Endothelial cell of umbilical vein (primary cell): ENCODE results near the gene LRFN3. TPM values are rescaled to one million over a fixed set of nuclear protein-coding genes. Genes with fewer than 3 reads are reported as not detected.

ENCODE experiments used
- BruUV-seq: library from RNA; stranded (reverse); fragments of 400-500 nt; replicated peaks from 2 replicates; lab custom pipeline; 2021; lab: Mats Ljungman, UMichigan
- CTCF ChIA-PET: fragments of 300-600, 350-600 bp; sonication (Branson Sonifier 250); formaldehyde crosslinking; loops from one replicate; lab custom pipeline; 2021; ENCODE audit warnings: antibody characterized with exemption, inconsistent platforms; lab: Charles Lee
- POLR2A ChIA-PET: fragments of 300-600, 350-600 bp; sonication (Branson Sonifier 250); formaldehyde crosslinking; loops from one replicate; lab custom pipeline; 2021; ENCODE audit warnings: antibody characterized with exemption, inconsistent platforms; lab: Charles Lee
- DNase-seq: peaks from one replicate; pipeline ENCODE4 v3.0.0-alpha.2; 2011; ENCODE audit warnings: low read depth, low spot score
- FAIRE-seq: peaks from 2 replicates; lab custom pipeline; 2011; peaks lifted over from hg19 to GRCh38; lab: Jason Lieb, UNC
- H2AFZ ChIP-seq: 2 replicates; pipeline ENCODE4 v1.6.0; 2012; ENCODE audit warnings: low read depth, low read length, control low read depth, inconsistent platforms
- H3K27ac ChIP-seq: 2 replicates; pipeline ENCODE4 v1.5.1; 2011; ENCODE audit warnings: low read depth, mild to moderate bottlenecking, control low read depth, low read length, moderate library complexity; ENCODE audit not compliant: insufficient read depth
- H3K27me3 ChIP-seq, 2 experiments: 2 replicates each; pipeline versions ENCODE4 v1.6.0 to v1.6.1; 2011; ENCODE audit warnings: low read length in 2 of 2, mixed read lengths in 1 of 2; ENCODE audit not compliant: control insufficient read depth in 2 of 2, insufficient read depth in 2 of 2
- H3K36me3 ChIP-seq, 2 experiments: 2 replicates in 1 of 2; 3 replicates in 1 of 2; pipeline ENCODE4 v1.5.1; 2011; ENCODE audit warnings: low read length in 2 of 2, mild to moderate bottlenecking in 1 of 2, moderate library complexity in 1 of 2; ENCODE audit not compliant: control insufficient read depth in 2 of 2, insufficient read depth in 2 of 2; ENCODE audit errors: extremely low read depth in 1 of 2
- H3K4me1 ChIP-seq: 3 replicates; pipeline ENCODE4 v1.5.1; 2011; ENCODE audit warnings: mild to moderate bottlenecking, low read length; ENCODE audit not compliant: control insufficient read depth, insufficient read depth; ENCODE audit errors: extremely low read depth
- H3K4me2 ChIP-seq: 2 replicates; pipeline ENCODE4 v1.6.1; 2011; ENCODE audit warnings: low read length, control low read depth, mixed read lengths; ENCODE audit not compliant: insufficient read depth
- H3K4me3 ChIP-seq, 3 experiments: fragments of 200-600 bp in 1 of 3; sonication (generic), shearing (Covaris generic) in 1 of 3; replicated peaks in 1 of 3; 2 replicates each; pipeline ENCODE4 v1.5.1; 2011 to 2016; ENCODE audit warnings: control low read depth in 3 of 3, low read length in 3 of 3, mild to moderate bottlenecking in 2 of 3, inconsistent platforms in 1 of 3, low read depth in 1 of 3, moderate library complexity in 1 of 3; ENCODE audit not compliant: insufficient read depth in 1 of 3
- H3K79me2 ChIP-seq: 2 replicates; pipeline ENCODE4 v1.6.0; 2012; ENCODE audit warnings: low read length, inconsistent platforms; ENCODE audit not compliant: control insufficient read depth, insufficient read depth
- H3K9ac ChIP-seq: replicated peaks from 2 replicates; pipeline ENCODE3; 2011; ENCODE audit warnings: low read length, control low read depth; ENCODE audit not compliant: insufficient read depth; ENCODE audit errors: extremely low read depth
- H3K9me1 ChIP-seq: replicated peaks from 3 replicates; pipeline ENCODE4 v1.6.0; 2011; ENCODE audit warnings: mild to moderate bottlenecking, low read length; ENCODE audit not compliant: control insufficient read depth, insufficient read depth; ENCODE audit errors: extremely low read depth
- H3K9me3 ChIP-seq: replicated peaks from 2 replicates; pipeline ENCODE4 v1.5.1; 2012; ENCODE audit warnings: low read length, inconsistent platforms; ENCODE audit not compliant: control insufficient read depth, insufficient read depth
- H4K20me1 ChIP-seq: replicated peaks from 2 replicates; pipeline ENCODE3; 2011; ENCODE audit warnings: mild to moderate bottlenecking, low read length; ENCODE audit not compliant: control insufficient read depth, insufficient read depth; ENCODE audit errors: extremely low read depth
- CTCF ChIP-seq, 2 donors: IDR thresholded peaks; 1 replicate in 1 of 2; 2 replicates in 1 of 2; pipeline ENCODE4 v1.5.1; 2011; ENCODE audit warnings: low read length in 2 of 2, mild to moderate bottlenecking in 2 of 2, moderate library complexity in 2 of 2, control low read depth in 1 of 2, inconsistent platforms in 1 of 2, low read depth in 1 of 2; ENCODE audit not compliant: insufficient read depth in 1 of 2; ENCODE audit errors: extremely low read depth in 1 of 2
- EZH2 ChIP-seq: IDR thresholded peaks from 2 replicates; pipeline ENCODE4 v1.6.1; 2012; ENCODE audit warnings: borderline replicate concordance, low read depth, mild to moderate bottlenecking, moderate library complexity, low read length, inconsistent platforms; ENCODE audit not compliant: severe bottlenecking
- FOS ChIP-seq: IDR thresholded peaks from 2 replicates; pipeline ENCODE4 v1.6.1; 2011; ENCODE audit warnings: mild to moderate bottlenecking, low read length, moderate library complexity, borderline replicate concordance; ENCODE audit not compliant: insufficient read depth
- GATA2 ChIP-seq: IDR thresholded peaks from 2 replicates; pipeline ENCODE4 v1.7.0; 2011; ENCODE audit warnings: low read depth, mild to moderate bottlenecking, moderate library complexity, mixed read lengths, low read length; ENCODE audit not compliant: insufficient read length, insufficient read depth
- JUN ChIP-seq: IDR thresholded peaks from 2 replicates; pipeline ENCODE4 v1.6.1; 2011; ENCODE audit warnings: borderline replicate concordance, low read depth; ENCODE audit not compliant: insufficient read length, insufficient read depth
- MAX ChIP-seq: IDR thresholded peaks from 2 replicates; pipeline ENCODE4 v1.6.1; 2011; ENCODE audit not compliant: insufficient read depth, insufficient read length
- MYC ChIP-seq: IDR thresholded peaks from one replicate; pipeline ENCODE4 v1.6.1; 2011; ENCODE audit warnings: mild to moderate bottlenecking, low read depth, low read length
- POLR2A ChIP-seq: IDR thresholded peaks from 2 replicates; pipeline ENCODE4 v1.6.1; 2012; ENCODE audit warnings: low read depth, mild to moderate bottlenecking, control low read depth, low read length
- POLR2AphosphoS5 ChIP-seq: IDR thresholded peaks from 2 replicates; pipeline ENCODE4 v1.6.1; 2012; ENCODE audit warnings: low read depth, mild to moderate bottlenecking, control low read depth, low read length, moderate library complexity; ENCODE audit not compliant: insufficient read depth
- dilution Hi-C: fragments of 300-500 bp; cut with MboI; formaldehyde crosslinking; loops from one replicate; pipeline ENCODE4 v1.15.0; 2019; ENCODE audit warnings: low sequenced_read_pairs; ENCODE audit not compliant: extremely low pct_ligation_motif_present
- intact Hi-C: fragments of 100-400 bp; cut with micrococcal nuclease; formaldehyde crosslinking; loops from one replicate; pipeline ENCODE4 v1.10.0; 2022
- polyA plus RNA-seq, 4 experiments: library from polyadenylated mRNA; depleted of rRNA in 3 of 4; stranded (reverse) in 3 of 4; unstranded in 1 of 4; fragments of >200 nt; gene quantifications; 2 replicates each; pipeline versions ENCODE4 v1.2.1 to v1.2.3, GENCODE V29; 2011 to 2012; ENCODE audit warnings: missing spikeins in 1 of 4
- total RNA-seq: library from RNA; stranded (reverse); gene quantifications from 2 replicates; pipeline ENCODE4 v1.2.3, GENCODE V29; 2021

The LRFN3 gene
- total and polyA plus RNA-seq, 2 donors (not counting 3 experiments of a cell fraction or from before 2014, with no cell fraction given): 4.1 to 15.9 TPM

GRCh38 chr19:35963514-35963913, 27.3 kb downstream of the LRFN3 start:
- H3K79me2 ChIP-seq: no peaks in the 10 kb centered on the region
- intact Hi-C loops (loop anchor here (1.0 kb wide), 1 partner anchor 12 kb away; no protein-coding TSS in a partner anchor), dilution Hi-C loops (no loop called here)
- no peak for TF ChIP-seq MYC
- no peak for TF ChIP-seq JUN
- TF ChIP-seq GATA2: no peak
- TF ChIP-seq POLR2A: no peak
- no peak for TF ChIP-seq POLR2AphosphoS5
- TF ChIP-seq EZH2: no peak
- TF ChIP-seq FOS: no peak
- TF ChIP-seq CTCF (IDR thresholded peaks at IDR 0.05; ENCODE audit: extremely low read depth in 1 of 2, insufficient read depth in 1 of 2, low read depth in 1 of 2, low read length in 2 of 2): no peak
- no peak for TF ChIP-seq MAX
- FAIRE-seq: peak; percentile 81
- DNase-seq: peak; percentile 55
- no peak overlapping the region for H3K4me2 ChIP-seq
- H3K9ac ChIP-seq: no peak overlapping the region
- no TSS peak for BruUV-seq
- H3K9me3 ChIP-seq: no peaks in the 10 kb centered on the region
- no peak overlapping the region for H2AFZ ChIP-seq
- H3K4me1 ChIP-seq: no peaks in the 10 kb centered on the region
- H3K36me3 ChIP-seq: no peaks in the 10 kb centered on the region
- H3K27me3 ChIP-seq: peaks cover 17 to 21% of the 10 kb centered on the region in 2 experiments
- CTCF ChIA-PET: no interaction called here
- POLR2A ChIA-PET: no interaction called here
- no peak overlapping the region for H3K4me3 ChIP-seq
- no peaks in the 10 kb centered on the region for H3K9me1 ChIP-seq
- H4K20me1 ChIP-seq: no peaks in the 10 kb centered on the region
- H3K27ac ChIP-seq: no peak overlapping the region
